Activated T-cell treated with anti-CD3 and anti-CD28 coated beads for 48 hours (primary cell): ENCODE results near the gene ZBTB8OS.
"Not testable (repeated sequence)": the region's sequence is repeated elsewhere in the genome, so short reads cannot be mapped to it uniquely, and the experiment has no call there.

Experiments used
- DNase-seq: peaks from one replicate; pipeline ENCODE4 v3.0.0-alpha.2; 2020; ENCODE audit warnings: low read depth

Gene ZBTB8OS

DNA sequence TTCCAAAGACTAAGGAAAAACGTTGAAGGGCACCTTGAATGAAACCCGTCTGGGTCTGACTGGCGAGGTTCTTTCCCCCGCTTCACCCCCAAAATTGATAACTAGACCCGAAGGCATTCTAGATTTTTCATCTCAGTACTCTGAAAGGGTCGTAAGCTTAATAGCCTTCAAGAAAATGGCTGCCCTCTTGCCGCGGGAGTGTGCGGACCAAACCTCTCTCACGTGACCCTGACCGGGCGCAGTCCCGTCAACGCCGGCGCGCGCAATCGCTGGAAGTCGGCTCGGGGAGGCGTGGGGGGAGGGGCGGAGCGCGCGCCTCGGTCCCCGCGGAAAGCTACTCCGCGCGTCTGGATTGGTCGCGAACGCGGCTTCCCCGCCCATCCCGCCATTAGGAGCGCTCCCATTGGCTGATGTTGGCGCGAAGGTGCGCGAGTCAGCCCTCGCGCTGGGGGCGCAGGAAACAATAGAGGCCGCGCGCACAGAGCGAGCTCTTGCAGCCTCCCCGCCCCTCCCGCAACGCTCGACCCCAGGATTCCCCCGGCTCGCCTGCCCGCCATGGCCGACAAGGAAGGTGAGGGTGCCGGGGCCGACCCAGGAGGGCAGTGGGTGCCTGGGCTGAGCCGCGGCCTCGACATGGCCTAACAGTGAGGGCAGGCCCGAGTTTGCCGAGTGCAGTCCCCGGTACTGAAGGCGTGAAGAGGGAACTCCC lies 556 bp upstream of the ZBTB8OS start, which contains the start of gene RBBP4:
TSS of gene RBBP4 (plus strand) at position 457 of the 709 bp plus-strand sequence. CDS start at position 556, 99 bp downstream.
- DNase-seq, result peak; percentile 99

DNA sequence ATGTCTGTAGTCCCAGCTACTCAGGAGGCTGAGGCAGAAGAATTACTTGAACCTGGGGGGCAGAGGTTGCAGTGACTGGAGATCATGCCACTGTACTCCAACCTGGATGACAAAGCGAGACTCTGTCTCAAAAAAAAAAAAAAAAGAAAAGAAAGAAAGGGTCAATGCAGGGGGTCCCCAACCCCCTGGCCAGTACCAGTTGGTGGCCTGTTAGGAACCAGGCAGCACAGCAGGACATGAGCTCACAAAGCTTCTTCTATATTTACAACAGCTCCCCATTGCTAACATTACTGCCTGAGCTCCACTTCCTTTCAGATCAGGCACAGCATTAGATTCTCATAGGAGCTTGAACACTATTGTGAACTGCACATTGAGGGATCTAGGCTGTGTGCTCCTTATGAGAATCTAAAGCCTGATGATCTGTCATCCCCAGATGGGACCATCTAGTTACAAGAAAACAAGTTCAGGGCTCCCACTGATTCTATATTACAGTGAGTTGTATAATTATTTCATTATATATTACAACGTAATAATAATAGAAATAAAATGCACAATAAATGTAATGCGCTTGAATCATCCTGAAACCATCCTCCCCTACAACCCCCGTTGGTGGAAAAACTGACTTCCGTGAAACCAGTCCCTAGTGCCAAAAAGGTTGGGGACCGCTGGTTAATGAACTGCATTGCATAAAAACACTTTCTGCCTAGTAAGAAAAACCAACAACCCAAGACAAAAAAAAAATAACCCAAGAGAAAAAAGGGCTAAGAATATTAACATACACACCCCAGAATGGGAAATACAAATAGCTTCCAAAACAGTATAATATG lies 2.8 kb downstream of the ZBTB8OS start:
- DNase-seq, result no peak

DNA sequence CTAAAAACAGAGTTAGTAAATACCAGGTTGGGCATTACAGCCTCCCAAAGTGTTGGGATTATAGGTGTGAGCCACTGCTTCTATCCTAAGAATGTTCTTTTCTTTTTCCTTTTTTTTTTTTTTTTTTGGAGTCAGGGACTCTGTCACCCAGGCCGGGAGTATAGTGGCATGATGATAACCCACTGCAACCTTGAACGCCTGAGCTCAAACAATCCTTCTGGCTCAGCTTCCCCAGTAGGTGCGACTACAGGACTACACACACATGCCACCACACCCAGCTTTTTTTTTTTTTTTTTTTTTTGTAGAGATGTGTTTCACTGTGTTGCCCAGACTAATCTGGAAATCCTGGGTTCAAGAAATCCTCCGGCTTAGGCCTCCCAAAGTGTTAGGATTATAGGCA lies 5.9 kb downstream of the ZBTB8OS start:
- DNase-seq, result no peak

DNA sequence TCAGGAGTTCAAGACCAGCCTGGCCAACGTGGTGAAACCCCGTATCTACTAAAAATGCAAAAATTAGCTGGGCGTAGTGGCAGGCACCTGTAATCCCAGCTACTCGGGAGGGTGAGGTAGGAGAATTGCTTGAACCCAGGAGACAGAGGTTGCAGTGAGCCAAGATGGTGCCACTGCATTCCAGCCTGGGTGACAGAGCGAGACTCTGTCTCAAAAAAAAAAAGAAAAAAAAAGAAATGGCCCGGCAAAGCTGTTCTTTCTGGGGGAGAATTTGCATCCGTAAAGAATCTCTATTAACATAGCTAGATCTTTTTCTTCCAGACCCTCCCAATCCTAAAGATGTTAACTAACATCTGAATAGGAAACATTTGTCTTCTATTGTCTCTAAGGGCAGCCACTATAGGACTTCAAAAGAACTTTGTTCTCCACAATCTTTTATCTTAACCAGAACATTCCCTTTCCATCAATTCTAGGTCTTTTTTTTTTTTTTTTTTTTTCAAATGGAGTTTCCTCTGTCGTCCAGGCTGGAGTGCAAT lies 8.0 kb downstream of the ZBTB8OS start:
- not testable (repeated sequence) for DNase-seq

DNA sequence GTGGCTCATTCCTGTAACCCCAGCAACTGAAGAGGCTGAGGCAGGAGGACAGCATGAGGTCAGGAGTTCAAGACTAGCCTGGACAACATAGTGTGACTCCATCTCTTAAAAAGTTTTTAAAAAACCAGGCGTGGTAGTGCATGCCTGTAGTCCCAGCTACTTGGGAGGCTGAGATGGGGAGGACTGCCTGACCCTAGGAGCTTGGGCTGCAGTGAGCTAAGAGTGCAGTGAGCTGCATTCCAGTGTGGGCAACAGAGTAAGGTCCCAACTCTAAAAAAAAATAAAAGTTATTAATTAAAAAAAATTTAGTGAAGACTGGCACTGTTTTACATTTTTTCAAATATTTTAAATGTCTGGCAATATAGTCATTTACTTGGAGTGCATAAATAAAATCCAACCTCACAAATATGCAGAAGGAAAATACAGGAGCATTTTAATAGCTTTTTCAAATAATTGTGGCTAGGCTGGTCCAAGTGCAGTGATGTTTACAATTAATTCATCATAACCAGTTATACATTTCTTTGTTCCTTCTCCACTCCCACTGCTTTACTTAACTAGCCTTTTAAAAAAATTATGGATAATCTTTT lies 10.8 kb downstream of the ZBTB8OS start:
- DNase-seq, result no peak

DNA sequence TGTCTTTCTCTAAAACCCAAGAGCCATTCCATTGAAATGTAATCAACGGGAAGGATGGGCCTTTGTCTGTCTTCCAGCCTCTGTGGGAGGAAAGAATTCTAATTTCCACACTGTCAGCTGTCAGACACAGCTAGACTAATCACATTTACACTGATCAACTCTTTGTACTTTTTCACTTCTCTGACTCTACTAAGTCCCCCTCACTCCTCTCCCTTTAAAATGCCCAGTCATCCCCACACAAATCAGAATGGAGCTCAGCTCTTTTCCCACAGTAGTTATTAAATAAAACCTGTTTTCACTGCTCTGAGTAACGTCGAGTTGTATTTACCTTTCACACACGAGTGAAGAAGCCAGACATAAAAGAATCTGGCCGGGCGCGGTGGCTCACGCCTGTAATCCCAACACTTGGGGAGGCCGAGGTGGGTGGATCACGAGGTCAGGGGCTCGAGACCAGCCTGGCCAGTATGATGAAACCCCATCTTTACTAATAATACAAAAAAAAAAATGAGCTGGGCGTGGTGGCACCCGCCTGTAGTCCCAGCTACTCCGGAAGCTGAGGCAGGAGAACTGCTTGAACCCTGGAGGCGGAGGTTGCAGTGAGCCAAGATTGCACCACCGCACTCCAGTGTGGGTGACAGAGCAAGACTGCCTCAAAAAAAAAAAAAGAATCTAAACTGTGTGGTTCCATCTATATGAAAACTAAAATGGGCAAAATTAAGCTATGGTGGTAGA lies 13.3 kb downstream of the ZBTB8OS start:
- no peak for DNase-seq

DNA sequence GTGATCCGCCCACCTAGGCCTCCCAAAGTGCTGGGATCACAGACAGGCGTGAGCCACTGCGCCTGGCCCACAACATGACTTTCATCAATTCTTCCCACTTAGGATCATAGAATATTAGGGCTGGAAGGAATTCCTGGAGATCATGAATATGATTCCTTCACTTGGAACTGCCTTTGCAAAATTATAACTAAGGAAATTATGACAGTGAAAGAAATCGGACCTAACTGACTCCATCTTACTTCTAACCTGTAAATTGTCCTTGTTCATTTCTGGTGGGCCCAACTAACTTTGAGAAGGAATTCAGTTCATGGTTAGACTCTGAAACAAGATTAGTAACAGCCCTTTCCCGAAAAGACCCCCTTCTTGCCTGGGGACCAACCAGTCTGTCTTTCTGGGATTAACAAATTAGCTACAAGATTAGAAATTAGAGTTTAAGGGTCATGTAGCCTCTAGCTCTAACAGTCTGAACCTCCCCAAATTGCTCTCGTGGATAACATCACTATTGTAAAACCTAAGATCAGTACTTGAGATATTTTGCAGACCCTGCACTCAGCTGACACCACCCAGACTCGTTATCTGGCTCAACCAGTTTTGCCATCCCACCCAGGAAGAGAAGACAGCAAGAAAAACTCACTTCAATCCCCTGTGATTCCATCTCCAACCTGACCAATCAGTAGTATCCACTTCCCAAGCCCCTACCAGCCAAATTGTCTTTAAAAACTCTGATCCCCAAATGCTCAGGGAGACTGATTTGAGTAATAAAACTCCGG lies 14.7 kb downstream of the ZBTB8OS start:
- no peak for DNase-seq

DNA sequence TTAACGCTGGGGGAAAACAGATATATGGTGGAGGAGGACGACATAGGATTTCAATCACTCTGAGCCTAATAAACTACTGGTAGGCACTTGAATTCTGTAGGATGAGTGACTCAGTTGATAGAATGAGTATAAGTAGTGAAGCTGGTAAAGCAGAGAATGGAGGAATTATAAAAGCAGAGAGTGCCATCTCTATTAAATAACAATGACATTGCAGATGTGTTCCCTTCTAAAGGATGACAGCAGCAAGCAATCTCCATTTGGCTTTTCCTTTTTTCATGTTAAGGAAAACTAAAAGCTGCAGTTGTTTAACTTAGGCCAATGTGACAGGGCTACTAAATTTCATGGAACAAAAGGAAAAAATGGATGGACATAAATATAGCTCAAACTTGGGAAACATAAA lies 17.5 kb downstream of the ZBTB8OS start:
- no peak for DNase-seq

DNA sequence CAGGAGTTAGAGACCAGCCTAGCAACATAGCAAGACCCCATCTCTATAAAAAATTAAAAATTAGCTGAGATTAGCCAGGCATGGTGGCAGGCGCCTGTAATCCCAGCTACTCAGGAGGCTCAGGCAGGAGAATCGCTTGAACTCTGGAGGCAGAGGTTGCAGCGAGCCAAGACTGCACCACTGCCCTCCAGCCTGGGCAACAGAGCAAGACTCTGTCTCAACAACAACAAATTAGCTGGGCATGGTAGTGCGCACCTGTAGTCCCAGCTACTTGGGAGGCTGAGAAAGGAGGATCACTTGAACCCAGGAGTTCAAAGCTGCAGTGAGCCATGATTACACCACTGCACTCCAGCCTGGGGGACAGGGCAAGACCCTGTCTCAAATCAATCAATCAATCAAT lies 20.2 kb downstream of the ZBTB8OS start:
- not testable (repeated sequence) for DNase-seq

DNA sequence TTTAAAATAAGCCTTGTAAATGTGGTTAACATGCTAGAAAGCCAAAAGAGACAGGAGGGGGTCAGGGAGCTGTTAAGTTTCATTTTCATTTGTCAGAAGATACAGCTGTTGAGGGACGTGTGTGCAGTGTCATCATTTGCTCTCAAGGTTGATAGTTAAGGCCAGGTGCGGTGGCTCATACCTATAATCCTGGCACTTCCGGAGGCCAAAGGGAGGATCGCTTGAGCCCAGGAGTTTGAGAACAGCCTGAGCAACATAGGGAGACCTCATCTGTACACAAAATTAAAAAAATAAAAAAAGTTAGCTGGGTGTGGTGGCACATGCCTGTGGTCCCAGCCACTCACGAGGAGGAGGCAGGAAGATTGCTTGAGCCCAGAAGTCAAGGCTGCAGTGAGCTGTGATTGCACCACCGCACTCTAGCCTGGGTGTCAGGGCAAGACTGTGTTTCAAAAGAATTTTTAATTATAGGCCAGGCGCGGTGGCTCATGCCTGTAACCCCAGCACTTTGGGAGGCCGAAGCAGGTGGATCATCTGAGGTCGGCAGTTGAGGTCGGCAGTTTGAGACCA lies 22.7 kb downstream of the ZBTB8OS start:
- DNase-seq, result no peak

DNA sequence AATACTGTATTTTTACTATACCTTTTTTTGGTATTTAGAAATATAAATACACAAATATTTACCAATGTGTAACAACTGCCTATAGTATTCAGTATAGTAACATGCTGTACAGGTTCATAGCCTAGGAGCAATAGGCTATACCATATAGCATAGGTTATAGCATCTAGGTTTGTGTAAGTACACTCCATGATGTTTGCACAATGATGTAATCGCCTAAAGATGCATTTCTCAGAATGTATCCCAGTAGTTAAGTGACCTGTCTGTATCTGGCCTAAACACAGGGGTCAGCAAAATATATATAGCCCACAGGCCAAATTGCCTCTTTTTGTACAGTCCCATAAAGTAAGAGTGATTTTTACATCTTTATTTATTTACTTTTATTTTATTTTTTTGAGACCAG lies 24.2 kb downstream of the ZBTB8OS start:
- no peak for DNase-seq

DNA sequence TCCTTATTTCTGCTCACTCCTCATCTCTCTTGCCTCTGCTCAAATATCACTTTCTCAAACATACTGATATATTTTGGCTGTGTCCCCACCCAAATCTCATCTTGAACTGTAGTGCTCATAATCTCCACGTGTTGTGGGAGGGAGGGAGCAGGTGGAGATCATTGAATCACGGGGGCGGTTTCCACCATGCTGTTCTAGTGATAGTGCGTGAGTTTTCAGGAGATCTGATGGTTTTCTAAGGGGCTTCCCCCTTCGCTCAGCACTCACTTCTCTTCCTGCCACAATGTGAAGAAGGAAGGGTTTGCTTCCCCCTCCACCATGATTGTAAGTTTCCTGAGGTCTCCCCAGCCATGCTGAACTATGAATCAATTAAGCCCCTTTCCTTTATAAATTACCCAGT lies 26.6 kb downstream of the ZBTB8OS start:
- DNase-seq, result peak; percentile 39

DNA sequence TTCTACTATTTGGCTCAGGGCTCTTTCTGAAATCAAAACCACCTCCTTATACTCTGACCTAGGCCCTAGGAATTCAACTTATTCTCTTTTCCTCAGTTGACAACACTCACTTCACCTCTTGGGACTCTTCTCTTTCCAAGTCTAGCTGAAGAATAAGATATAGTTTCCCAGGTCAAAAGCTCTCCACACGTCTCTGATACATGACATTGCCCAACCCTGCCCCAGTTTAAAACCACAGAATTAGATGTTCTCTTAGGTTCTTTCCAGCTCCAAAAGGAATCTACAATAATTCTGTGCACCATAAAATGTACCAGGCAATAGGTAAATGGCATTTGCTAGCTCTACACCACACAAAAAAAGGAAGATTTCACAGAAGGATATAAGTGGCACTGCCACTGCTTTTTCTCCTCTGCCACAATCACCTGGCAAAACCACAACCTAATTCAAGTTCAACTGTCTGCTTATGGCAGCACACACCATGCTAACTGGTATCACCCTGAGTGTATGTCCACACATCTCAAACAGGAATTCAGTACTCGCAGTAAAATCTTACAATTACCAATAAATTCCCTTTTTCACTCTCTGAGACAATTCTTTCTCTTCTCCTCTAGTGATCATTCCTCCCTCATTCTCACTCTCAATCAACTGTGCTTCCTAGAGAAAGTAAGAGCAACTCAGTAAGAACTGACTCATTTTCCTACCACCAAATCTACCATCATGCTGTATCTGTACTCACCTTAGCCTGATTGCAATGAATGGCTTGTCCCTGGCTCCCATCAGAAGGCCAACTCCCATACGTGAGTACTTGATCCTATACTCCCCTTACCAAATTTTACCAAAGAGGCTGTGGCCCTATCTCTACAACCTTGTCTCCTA lies 27.3 kb downstream of the ZBTB8OS start:
- no peak for DNase-seq

DNA sequence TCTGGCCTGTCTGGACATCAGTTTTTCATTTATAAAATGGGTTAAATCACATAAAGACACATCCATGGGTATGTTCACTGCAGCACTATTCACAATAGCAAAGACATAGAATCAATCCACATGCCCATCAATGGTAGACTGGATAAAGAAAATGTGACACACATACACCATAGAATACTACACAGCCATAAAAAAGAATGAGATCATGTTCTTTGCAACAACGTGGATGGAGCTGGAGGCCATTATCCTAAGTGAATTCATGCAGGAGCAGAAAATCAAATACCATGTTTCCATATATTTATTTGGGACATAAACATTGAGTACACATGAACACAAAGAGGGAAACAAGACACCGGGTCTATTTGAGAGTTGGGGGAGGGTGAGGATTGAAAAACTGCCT lies 28.1 kb downstream of the ZBTB8OS start:
- DNase-seq, result no peak

DNA sequence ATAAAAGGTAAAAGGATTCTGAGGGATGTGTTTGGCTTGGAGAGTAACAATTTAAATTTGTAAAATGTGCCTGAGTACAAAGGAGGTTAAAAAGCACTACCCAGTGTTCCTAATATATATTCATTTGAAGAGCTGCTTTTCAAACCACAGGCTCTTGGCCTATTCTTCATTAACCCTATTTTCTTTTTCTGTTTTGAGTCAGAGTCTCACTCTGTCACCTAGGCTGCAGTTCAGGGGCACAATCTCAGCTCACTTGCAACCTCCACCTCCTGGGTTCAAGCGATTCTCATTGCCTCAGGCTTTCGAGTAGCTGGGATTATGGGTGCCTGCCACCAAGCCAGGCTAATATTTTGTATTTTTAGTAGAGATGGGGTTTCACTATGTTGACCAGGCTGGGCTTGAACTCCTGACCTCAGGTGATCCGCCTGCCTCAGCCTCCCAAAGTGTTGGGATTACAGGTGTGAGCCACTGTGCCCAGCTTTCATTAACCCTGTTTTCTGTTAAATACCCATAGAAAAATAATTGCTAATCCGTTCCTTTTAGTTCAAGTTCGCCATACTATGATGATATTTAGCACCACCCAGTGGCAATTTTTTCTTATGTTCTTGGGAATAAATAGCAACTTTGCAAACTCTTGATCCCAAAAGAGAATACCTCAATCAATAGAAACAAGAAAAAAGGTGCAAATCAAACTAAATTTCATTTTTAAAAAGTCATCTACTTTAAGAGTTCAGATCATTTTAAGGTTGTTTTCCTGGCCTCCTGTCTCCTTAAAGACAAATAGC lies 30.5 kb downstream of the ZBTB8OS start:
- no peak for DNase-seq

DNA sequence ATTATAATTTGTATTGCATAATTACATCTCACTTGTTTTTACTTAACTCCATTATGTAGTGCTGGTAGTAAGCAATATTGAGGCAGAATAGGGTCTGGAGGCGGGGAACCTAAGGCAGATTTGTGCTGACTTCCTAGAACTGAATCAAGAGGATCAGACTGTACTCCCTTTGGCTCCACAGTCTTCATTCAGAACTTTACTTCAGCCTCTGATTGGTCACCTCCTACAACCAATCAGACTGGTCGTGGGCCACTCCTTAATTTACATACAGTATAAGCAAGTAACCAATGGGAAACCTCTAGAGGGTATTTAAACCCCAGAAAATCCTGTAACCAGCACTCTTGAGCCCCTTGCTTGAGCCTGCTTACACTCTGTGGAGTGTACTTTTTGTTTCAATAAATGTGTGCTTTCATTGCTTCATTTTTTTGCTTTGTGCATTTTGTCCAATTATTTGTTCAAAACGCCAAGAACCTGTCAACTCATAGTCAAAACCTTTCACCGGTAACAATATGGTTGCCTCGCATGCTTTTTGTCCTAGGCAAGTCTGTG lies 31.6 kb downstream of the ZBTB8OS start:
- no peak for DNase-seq

DNA sequence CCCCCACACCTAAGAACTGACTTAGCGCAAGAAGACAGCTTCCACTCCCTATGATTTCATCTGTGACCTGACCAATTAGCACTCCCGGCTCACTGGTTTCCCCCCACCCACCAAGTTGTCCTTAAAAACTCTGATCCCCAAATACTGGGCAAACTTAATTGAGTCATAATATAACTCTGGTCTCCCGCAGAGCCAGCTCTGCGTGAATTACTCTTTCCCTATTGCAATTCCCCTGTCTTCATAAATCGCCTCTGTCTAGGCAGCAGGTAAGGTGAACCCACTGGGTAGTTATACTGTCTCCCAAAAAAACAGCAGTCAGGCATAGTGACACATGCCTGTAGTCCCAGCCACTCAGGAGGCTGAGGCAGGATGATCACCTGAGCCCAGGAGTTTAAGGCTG lies 36.9 kb downstream of the ZBTB8OS start:
- DNase-seq, result no peak

DNA sequence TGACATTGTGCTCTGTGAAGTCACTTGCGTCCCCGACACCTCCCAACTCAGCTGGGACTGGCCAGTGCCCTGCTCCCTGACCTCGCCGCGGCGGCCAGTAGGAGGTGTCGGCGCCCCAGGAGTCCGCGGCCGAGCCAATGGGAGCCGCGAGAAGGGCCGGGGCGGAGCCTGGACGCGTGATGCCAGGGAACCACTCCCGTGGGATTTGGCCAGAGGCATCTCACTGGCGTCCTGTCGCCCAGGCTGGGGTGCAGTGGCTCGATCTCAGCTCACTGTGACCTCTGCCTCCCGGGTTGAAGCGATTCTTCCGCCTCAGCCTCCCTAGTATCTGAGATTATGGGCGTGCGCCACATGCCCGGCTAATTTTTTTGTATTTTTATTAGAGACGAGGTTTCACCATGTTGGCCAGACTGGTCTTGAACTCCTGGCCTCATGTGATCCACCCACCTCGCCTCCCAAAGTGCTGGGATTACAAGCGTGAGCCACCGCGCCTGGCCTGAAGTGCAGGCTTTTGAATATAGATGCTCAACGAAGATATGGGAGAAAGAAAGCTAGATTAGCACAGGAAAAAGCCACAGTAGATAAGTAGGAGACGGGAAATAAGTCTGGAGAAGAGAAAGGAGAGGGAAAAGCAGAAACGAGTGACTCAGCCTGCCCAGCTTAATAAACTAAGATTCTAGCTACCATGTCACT lies 38.0 kb downstream of the ZBTB8OS start:
- peak; percentile 58 for DNase-seq
